NCI-H128 (cell line): Measurements from ENCODE around the gene PRPF40A.
"Not testable (repeated sequence)": the region's sequence is repeated elsewhere in the genome, so short reads cannot be mapped to it uniquely, and the experiment has no call there.

Experiments
- DNase-seq: peaks from one replicate; lab custom pipeline; 2025; ENCODE audit not compliant: unreplicated experiment; lab: John Stamatoyannopoulos, UW

Gene PRPF40A

GRCh38 chr2:152717228-152718075 lies at the start of gene PRPF40A:
Gene PRPF40A (minus strand): TSS chr2:152717461. CDS start chr2:152717439, 22 bp downstream.
- peak; percentile 85 for DNase-seq

- no peak for DNase-seq
Observed at GRCh38 chr2:152766928-152767327, 49.7 kb upstream of the PRPF40A start.

GRCh38 chr2:152763651-152764050 lies 46.4 kb upstream of the PRPF40A start:
- DNase-seq, result no peak

- not testable (repeated sequence) for DNase-seq
Observed at GRCh38 chr2:152763208-152763607, 45.9 kb upstream of the PRPF40A start.

- DNase-seq, result no peak
Observed at GRCh38 chr2:152762202-152762601, 44.9 kb upstream of the PRPF40A start.

- DNase-seq, result no peak
Observed at GRCh38 chr2:152761214-152761613, 44.0 kb upstream of the PRPF40A start.

- DNase-seq, result no peak
Observed at GRCh38 chr2:152759290-152760072, 42.2 kb upstream of the PRPF40A start.

GRCh38 chr2:152755029-152755428 lies 37.8 kb upstream of the PRPF40A start:
- DNase-seq, result no peak

- not testable (repeated sequence) for DNase-seq
Observed at GRCh38 chr2:152747751-152748150, 30.5 kb upstream of the PRPF40A start.

GRCh38 chr2:152743002-152743401 lies 25.7 kb upstream of the PRPF40A start:
- no peak for DNase-seq

GRCh38 chr2:152740743-152741328 lies 23.6 kb upstream of the PRPF40A start:
- no peak for DNase-seq

GRCh38 chr2:152739705-152740104 lies 22.4 kb upstream of the PRPF40A start:
- DNase-seq, result not testable (repeated sequence)

- no peak for DNase-seq
Observed at GRCh38 chr2:152738438-152738837, 21.2 kb upstream of the PRPF40A start.

GRCh38 chr2:152737509-152737908 lies 20.2 kb upstream of the PRPF40A start:
- not testable (repeated sequence) for DNase-seq

GRCh38 chr2:152730591-152731333 lies 13.5 kb upstream of the PRPF40A start:
- no peak for DNase-seq

GRCh38 chr2:152729844-152730243 lies 12.6 kb upstream of the PRPF40A start:
- no peak for DNase-seq

GRCh38 chr2:152723918-152724317 lies 6.7 kb upstream of the PRPF40A start:
- no peak for DNase-seq

- not testable (repeated sequence) for DNase-seq
Observed at GRCh38 chr2:152722639-152723038, 5.4 kb upstream of the PRPF40A start.

GRCh38 chr2:152720794-152721193 lies 3.5 kb upstream of the PRPF40A start:
- DNase-seq, result no peak

GRCh38 chr2:152718909-152719645 lies 1.8 kb upstream of the PRPF40A start:
- no peak for DNase-seq
